Hematopoietic multipotent progenitor cell treated with erythropoietin and hydrocortisone succinate and interleukin-3 and kit ligand, for 15 days (in vitro differentiated cells): ENCODE results near the gene TTC33.
"Not testable (repeated sequence)": the region's sequence is repeated elsewhere in the genome, so short reads cannot be mapped to it uniquely, and the experiment has no call there.

ENCODE experiments used
- DNase-seq: peaks from one replicate; pipeline ENCODE4 v3.0.0-alpha.2; 2015; ENCODE audit warnings: low spot score

TTC33 gene

GRCh38 chr5:40614923-40615585, 140.7 kb downstream of the TTC33 start:
- no peak for DNase-seq

- no peak for DNase-seq
Observed at GRCh38 chr5:40614466-40614865, 141.3 kb downstream of the TTC33 start.

DNA sequence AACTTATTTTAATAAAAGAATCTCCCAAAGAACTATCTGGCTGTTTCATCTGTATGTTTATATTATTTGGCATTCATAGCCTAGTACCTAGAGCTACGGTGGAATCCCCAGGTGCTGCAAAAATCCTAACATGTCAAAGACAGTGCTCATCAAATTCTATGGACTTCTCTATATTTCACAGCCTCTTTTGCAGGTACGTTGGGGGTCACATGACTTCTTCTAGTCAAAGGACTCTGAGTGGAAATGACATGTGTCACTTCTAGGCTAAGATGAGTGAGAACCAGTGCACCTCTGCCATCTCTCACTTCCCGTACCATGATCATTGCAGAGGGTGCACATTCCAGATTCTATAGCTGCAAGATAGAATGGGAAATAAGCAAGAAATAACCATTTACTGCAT, 148.6 kb downstream of the TTC33 start:
- DNase-seq, result no peak

GRCh38 chr5:40606077-40606765, 149.5 kb downstream of the TTC33 start:
- no peak for DNase-seq

GRCh38 chr5:40605295-40605958, 150.3 kb downstream of the TTC33 start:
- DNase-seq, result no peak

DNA sequence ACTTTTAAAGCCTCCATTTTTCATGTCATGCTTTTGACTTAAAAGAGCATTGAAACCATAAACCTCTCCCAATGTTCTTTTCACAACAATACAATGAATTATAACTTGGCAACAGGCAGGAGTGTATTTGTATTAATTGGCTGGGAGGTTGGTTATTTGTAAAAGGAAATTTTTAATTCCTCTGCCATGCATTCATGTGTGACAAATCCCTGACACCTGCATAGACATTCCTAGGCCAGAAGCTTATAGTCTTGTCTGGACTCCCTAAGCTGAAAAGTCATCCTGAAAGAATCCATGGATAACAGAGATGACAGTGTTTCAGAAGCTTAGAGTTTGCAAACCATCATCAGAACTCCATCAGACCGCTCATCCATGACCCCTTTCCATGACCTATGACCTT, 152.4 kb downstream of the TTC33 start:
- DNase-seq, result no peak

GRCh38 chr5:40601198-40601868, 154.4 kb downstream of the TTC33 start:
- no peak for DNase-seq

GRCh38 chr5:40600383-40600782, 155.4 kb downstream of the TTC33 start:
- DNase-seq, result no peak

- DNase-seq, result no peak
Observed at GRCh38 chr5:40599676-40600075, 156.1 kb downstream of the TTC33 start.

DNA sequence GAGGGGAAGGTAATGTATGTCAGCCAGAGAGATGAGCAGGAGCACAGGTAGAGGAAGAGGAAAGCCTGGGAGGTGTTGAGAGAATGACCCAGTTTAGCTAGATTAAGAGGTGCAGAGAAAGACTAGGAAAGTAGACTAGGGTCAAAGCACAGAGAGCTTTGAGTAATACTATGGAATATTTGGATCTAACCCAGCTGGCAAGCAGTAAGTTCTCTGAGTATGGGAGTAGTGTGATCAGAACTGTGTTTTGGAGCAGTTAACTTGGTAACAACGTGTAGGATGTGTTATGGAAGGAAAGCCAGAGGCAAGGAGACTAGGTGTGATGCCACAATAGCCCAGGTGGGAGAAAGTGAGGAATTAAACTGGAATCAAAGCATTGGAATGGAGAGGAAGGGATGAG, 160.9 kb downstream of the TTC33 start:
- DNase-seq, result no peak

GRCh38 chr5:40591727-40592396, 163.9 kb downstream of the TTC33 start:
- not testable (repeated sequence) for DNase-seq

DNA sequence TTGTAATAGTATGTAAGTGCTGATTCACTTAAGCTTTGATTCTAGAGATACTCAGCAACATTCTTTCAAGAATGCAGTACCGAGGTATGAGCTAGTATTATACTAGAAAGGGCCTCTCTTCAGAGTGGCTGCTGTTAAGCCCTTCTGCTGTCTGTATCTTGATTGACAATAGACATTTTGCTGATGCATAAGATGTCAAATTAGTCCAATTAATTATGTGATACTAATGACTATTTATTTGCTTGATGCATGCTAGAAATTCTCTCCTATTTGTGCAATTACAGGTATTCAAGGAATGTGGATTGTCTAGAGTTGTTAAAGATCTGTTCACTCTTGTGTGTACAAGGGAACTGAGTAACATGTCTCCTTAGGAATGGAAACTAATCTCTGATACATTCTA, 168.4 kb downstream of the TTC33 start:
- no peak for DNase-seq

GRCh38 chr5:40585537-40586267, 170.1 kb downstream of the TTC33 start:
- DNase-seq, result no peak

- no peak for DNase-seq
Observed at GRCh38 chr5:40584054-40584453, 171.7 kb downstream of the TTC33 start.

GRCh38 chr5:40578501-40579451, 177.0 kb downstream of the TTC33 start:
- DNase-seq, result no peak

- DNase-seq, result no peak
Observed at GRCh38 chr5:40577718-40578117, 178.0 kb downstream of the TTC33 start.

- no peak for DNase-seq
Observed at GRCh38 chr5:40575921-40576320, 179.8 kb downstream of the TTC33 start.

- no peak for DNase-seq
Observed at GRCh38 chr5:40575411-40575810, 180.3 kb downstream of the TTC33 start.

- DNase-seq, result no peak
Observed at GRCh38 chr5:40572937-40573336, 182.8 kb downstream of the TTC33 start.

- DNase-seq, result no peak
Observed at GRCh38 chr5:40572391-40572790, 183.4 kb downstream of the TTC33 start.
